CD14-positive monocyte (primary cell): Measurements from ENCODE around the gene MCRIP2. TPM values are rescaled to one million over a fixed set of nuclear protein-coding genes. Genes with fewer than 3 reads are reported as not detected.

ENCODE experiments used
- DNase-seq, 3 donors: peaks; one replicate each; pipeline ENCODE4 v3.0.0-alpha.2; 2011 to 2022
- H2AFZ ChIP-seq: 2 replicates; pipeline ENCODE4 v1.6.0; 2012; ENCODE audit warnings: mild to moderate bottlenecking, low read depth, low read length, inconsistent platforms; ENCODE audit not compliant: insufficient read depth, poor library complexity, severe bottlenecking
- H3K27ac ChIP-seq, 2 donors: 1 replicate in 1 of 2; 2 replicates in 1 of 2; pipeline ENCODE4 v1.5.1; 2012 to 2013; ENCODE audit warnings: low read length in 2 of 2, control low read depth in 1 of 2, inconsistent platforms in 1 of 2, low read depth in 1 of 2, mild to moderate bottlenecking in 1 of 2
- H3K27me3 ChIP-seq, 2 donors: one replicate each; pipeline versions ENCODE4 v1.6.0 to v1.6.1; 2011 to 2013; ENCODE audit warnings: low read length in 2 of 2; ENCODE audit not compliant: control insufficient read depth in 2 of 2, insufficient read depth in 2 of 2
- H3K36me3 ChIP-seq, 2 donors: replicated peaks in 1 of 2; 1 replicate in 1 of 2; 2 replicates in 1 of 2; pipeline versions ENCODE4 v1.5.1 to v1.6.1; 2012 to 2013; ENCODE audit warnings: low read length in 2 of 2, control low read depth in 1 of 2, inconsistent platforms in 1 of 2, mild to moderate bottlenecking in 1 of 2; ENCODE audit not compliant: insufficient read depth in 2 of 2, control insufficient read depth in 1 of 2
- H3K4me1 ChIP-seq, 2 donors: 1 replicate in 1 of 2; 2 replicates in 1 of 2; pipeline versions ENCODE4 v1.5.1 to v1.6.1; 2012 to 2013; ENCODE audit warnings: low read length in 2 of 2, control low read depth in 1 of 2, inconsistent platforms in 1 of 2, mild to moderate bottlenecking in 1 of 2, moderate library complexity in 1 of 2; ENCODE audit not compliant: insufficient read depth in 2 of 2, control insufficient read depth in 1 of 2
- H3K4me2 ChIP-seq: replicated peaks from 2 replicates; pipeline ENCODE3; 2012; ENCODE audit warnings: low read length, moderate library complexity, mild to moderate bottlenecking; ENCODE audit not compliant: poor library complexity, severe bottlenecking; ENCODE audit errors: extremely low read depth
- H3K4me3 ChIP-seq, 3 experiments: fragments of 200-600 bp in 1 of 3; sonication (generic) in 1 of 3; replicated peaks in 1 of 3; 1 replicate in 2 of 3; 2 replicates in 1 of 3; pipeline ENCODE4 v1.5.1; 2011 to 2013; ENCODE audit warnings: low read length in 3 of 3, mild to moderate bottlenecking in 3 of 3, control low read depth in 2 of 3, low read depth in 2 of 3, inconsistent platforms in 1 of 3, moderate library complexity in 1 of 3
- H3K79me2 ChIP-seq: 2 replicates; pipeline ENCODE4 v1.6.0; 2012; ENCODE audit warnings: mild to moderate bottlenecking, control low read depth, inconsistent platforms, low read length, moderate library complexity; ENCODE audit not compliant: insufficient read depth
- H3K9ac ChIP-seq: 2 replicates; pipeline ENCODE4 v1.6.0; 2017; ENCODE audit warnings: low read length, mild to moderate bottlenecking; ENCODE audit not compliant: insufficient read depth, poor library complexity, severe bottlenecking
- H3K9me3 ChIP-seq, 2 donors: replicated peaks in 1 of 2; 1 replicate in 1 of 2; 2 replicates in 1 of 2; pipeline versions ENCODE4 v1.5.1 to v1.6.1; 2012 to 2013; ENCODE audit warnings: low read length in 2 of 2, control low read depth in 1 of 2; ENCODE audit not compliant: control insufficient read depth in 1 of 2, insufficient read depth in 1 of 2
- H4K20me1 ChIP-seq: 2 replicates; pipeline ENCODE4 v1.6.0; 2012; ENCODE audit warnings: mild to moderate bottlenecking, low read length, control low read depth, moderate library complexity; ENCODE audit not compliant: insufficient read depth
- H3K27ac Mint-ChIP-seq, 7 donors: one replicate each; pipeline ENCODE4 v1.8.0; 2020; ENCODE audit warnings: mild to moderate bottlenecking in 7 of 7, mixed read lengths in 7 of 7, moderate library complexity in 6 of 7, inconsistent platforms in 2 of 7
- H3K27me3 Mint-ChIP-seq, 3 donors: one replicate each; pipeline ENCODE4 v1.8.0; 2021 to 2022; ENCODE audit warnings: low read depth in 3 of 3, mild to moderate bottlenecking in 3 of 3, mixed read lengths in 3 of 3, moderate library complexity in 3 of 3, inconsistent platforms in 1 of 3
- H3K36me3 Mint-ChIP-seq, 2 donors: one replicate each; pipeline ENCODE4 v1.8.0; 2020; ENCODE audit warnings: mixed read lengths in 2 of 2, inconsistent platforms in 1 of 2, mild to moderate bottlenecking in 1 of 2
- H3K4me1 Mint-ChIP-seq: one replicate; pipeline ENCODE4 v1.8.0; 2020; ENCODE audit warnings: mild to moderate bottlenecking, mixed read lengths
- H3K4me3 Mint-ChIP-seq, 2 donors: one replicate each; pipeline ENCODE4 v1.8.0; 2020; ENCODE audit warnings: mild to moderate bottlenecking in 2 of 2, mixed read lengths in 2 of 2, moderate library complexity in 1 of 2
- H3K9me3 Mint-ChIP-seq, 7 donors: one replicate each; pipeline ENCODE4 v1.8.0; 2020 to 2022; ENCODE audit warnings: mixed read lengths in 7 of 7, mild to moderate bottlenecking in 6 of 7, moderate library complexity in 6 of 7, inconsistent platforms in 2 of 7
- WGBS: methylation state at CpG from one replicate; pipeline ENCODE4 v1.1.5; 2013; ENCODE audit warnings: missing lambda C conversion rate; ENCODE audit not compliant: insufficient coverage; 5-methylcytosine and 5-hydroxymethylcytosine counted together
- intact Hi-C, 2 donors: fragments of 100-400 bp; cut with micrococcal nuclease; formaldehyde crosslinking; loops; one replicate each; pipeline versions ENCODE4 v1.15.0 to v1.15.1; 2023
- polyA plus RNA-seq, 3 donors: library from polyadenylated mRNA; depleted of rRNA in 1 of 3; unstranded in 2 of 3; stranded (reverse) in 1 of 3; fragments of 300-500 nt in 2 of 3; fragments of >200 nt in 1 of 3; fragmentation: Illumina TruSeq in 2 of 3; gene quantifications; 1 replicate in 2 of 3; 2 replicates in 1 of 3; pipeline ENCODE4 v1.2.3, GENCODE V29; 2012 to 2021
- TF ChIP-seq, protein P1 (sequence below): fragments of 200-600 bp; IDR thresholded peaks from one replicate; pipeline ENCODE4 v1.8.0; 2022; ENCODE audit warnings: antibody characterized with exemption, mild to moderate bottlenecking

The MCRIP2 gene
- polyA plus RNA-seq, 3 donors: 23.7 to 65.6 (median 42.1) TPM

DNA sequence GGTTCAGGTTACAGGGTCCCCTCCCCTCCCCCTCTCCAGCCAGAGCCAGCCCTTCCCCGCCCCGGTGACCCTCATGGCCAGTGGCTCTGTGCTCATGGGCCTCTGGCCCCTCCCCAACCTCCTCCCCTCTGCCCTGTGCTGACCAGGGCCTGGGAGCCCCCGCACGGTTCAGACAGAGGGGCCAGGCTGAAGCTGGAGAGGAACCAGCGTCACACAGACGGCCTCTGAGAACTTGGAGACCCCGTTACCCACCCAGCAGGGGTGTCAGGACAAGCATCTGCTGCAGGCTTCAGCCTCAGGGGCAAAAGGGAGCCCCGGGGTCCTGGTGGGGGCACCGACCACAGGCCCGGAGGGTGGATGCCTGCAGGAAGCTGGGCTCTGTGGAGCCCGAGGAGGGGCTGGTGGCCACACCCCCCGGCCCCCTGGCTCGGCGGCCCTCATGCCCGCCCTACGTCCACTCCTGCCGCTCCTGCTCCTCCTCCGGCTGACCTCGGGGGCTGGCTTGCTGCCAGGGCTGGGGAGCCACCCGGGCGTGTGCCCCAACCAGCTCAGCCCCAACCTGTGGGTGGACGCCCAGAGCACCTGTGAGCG, 10.7 kb upstream of the MCRIP2 start, which contains the start of gene WFIKKN1:
WFIKKN1 (plus strand) TSS at position 171 of the 591 bp plus-strand sequence; CDS start at position 440, 269 bp downstream.
- H3K4me3 ChIP-seq: no peak within 1 kb of the TSS
- no peak within 1 kb of the TSS for H3K27ac ChIP-seq
- 2% methylated on average over 20 of the region's 23 CpGs for WGBS
- peak in 1 of 3 donors; percentile 5 for DNase-seq
- Mint-ChIP-seq H3K27me3 (peaks cover 2 to 12% (median 5%) of the 10 kb centered on the region in 3 donors), H3K9me3 (no peaks in the 10 kb centered on the region), H3K27ac (peak within 1 kb of the TSS in 1 of 7 donors; percentile 15), H3K4me3 (no peak within 1 kb of the TSS), H3K36me3 (peaks cover 28 to 34% of the 10 kb centered on the region in 2 donors), H3K4me1 (peaks cover 8% of the 10 kb centered on the region)
- peaks cover 29 to 42% of the 10 kb centered on the region in 2 donors for H3K36me3 ChIP-seq
- H2AFZ ChIP-seq: no peak within 1 kb of the TSS
- peaks cover 54% of the 10 kb centered on the region for H4K20me1 ChIP-seq
- intact Hi-C loops: no loop called here
- peaks cover 12% of the 10 kb centered on the region for H3K79me2 ChIP-seq
- TF ChIP-seq, protein P1, sequence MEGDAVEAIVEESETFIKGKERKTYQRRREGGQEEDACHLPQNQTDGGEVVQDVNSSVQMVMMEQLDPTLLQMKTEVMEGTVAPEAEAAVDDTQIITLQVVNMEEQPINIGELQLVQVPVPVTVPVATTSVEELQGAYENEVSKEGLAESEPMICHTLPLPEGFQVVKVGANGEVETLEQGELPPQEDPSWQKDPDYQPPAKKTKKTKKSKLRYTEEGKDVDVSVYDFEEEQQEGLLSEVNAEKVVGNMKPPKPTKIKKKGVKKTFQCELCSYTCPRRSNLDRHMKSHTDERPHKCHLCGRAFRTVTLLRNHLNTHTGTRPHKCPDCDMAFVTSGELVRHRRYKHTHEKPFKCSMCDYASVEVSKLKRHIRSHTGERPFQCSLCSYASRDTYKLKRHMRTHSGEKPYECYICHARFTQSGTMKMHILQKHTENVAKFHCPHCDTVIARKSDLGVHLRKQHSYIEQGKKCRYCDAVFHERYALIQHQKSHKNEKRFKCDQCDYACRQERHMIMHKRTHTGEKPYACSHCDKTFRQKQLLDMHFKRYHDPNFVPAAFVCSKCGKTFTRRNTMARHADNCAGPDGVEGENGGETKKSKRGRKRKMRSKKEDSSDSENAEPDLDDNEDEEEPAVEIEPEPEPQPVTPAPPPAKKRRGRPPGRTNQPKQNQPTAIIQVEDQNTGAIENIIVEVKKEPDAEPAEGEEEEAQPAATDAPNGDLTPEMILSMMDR: no peak
- peaks cover 15 to 28% of the 10 kb centered on the region in 2 donors for H3K4me1 ChIP-seq
- H3K27me3 ChIP-seq: no peaks in the 10 kb centered on the region
- H3K9me3 ChIP-seq: no peaks in the 10 kb centered on the region
- peak within 1 kb of the TSS; percentile 21 for H3K9ac ChIP-seq
- no peak within 1 kb of the TSS for H3K4me2 ChIP-seq

DNA sequence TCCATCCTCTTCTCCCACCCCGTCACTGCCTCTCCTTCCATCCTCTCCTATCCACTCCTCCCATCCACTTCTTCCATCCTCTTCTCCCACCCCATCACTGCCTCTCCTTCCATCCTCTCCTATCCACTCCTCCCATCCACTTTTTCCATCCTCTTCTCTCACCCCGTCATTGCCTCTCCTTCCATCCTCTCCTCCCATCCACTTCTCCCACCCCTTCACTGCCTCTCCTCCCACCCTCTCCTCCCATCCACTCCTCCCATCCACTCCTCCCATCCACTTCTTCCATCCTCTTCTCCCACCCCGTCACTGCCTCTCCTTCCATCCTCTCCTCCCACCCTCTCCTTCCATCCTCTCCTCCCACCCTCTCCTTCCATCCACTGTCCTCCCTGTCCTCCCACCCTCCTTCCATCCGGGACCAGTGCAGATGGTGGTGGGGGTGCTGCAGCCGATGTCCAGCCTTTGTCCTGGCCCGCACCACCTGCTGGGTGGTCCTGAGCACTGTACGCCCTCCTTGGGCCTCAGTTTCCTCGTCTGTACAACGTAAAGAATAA, 9.7 kb upstream of the MCRIP2 start:
- Histone ChIP-seq H3K4me2 (no peak overlapping the region), H4K20me1 (peaks cover 54% of the 10 kb centered on the region), H3K27me3 (no peaks in the 10 kb centered on the region), H3K27ac (no peak overlapping the region), H3K79me2 (peaks cover 12% of the 10 kb centered on the region), H3K36me3 (peaks cover 22 to 32% of the 10 kb centered on the region in 2 donors), H3K9ac (no peak overlapping the region), H3K4me3 (no peak overlapping the region), H2AFZ (no peak overlapping the region), H3K9me3 (no peaks in the 10 kb centered on the region), H3K4me1 (peaks cover 15 to 35% of the 10 kb centered on the region in 2 donors)
- Mint-ChIP-seq H3K36me3 (peaks cover 21 to 26% of the 10 kb centered on the region in 2 donors), H3K4me1 (peaks cover 8% of the 10 kb centered on the region), H3K27me3 (peaks cover 5 to 12% (median 8%) of the 10 kb centered on the region in 3 donors), H3K9me3 (no peaks in the 10 kb centered on the region), H3K4me3 (no peak overlapping the region), H3K27ac (peak overlapping the region in 1 of 7 donors; percentile 20)
- intact Hi-C loops: no loop called here
- no peak for DNase-seq
- 72% methylated on average over 5 of the region's 9 CpGs for WGBS
- TF ChIP-seq, protein P1: no peak
